ENCODE data around the gene ECI2.

Gene ECI2

GRCh38 chr6:4134841-4135664 lies at the start of gene ECI2:
TSS of gene ECI2 (minus strand) at chr6:4135575. CDS start at chr6:4135560, 15 bp downstream.
- peak; percentile 47 for DNase-seq (ENCODE audit: low spot score)

- no peak for DNase-seq (ENCODE audit: low spot score)
These were observed 45.4 kb upstream of the ECI2 start for GRCh38 chr6:4180652-4181255.

GRCh38 chr6:4179960-4180651 lies 44.7 kb upstream of the ECI2 start:
- no peak for DNase-seq (ENCODE audit: low spot score)

GRCh38 chr6:4178737-4179333 lies 43.5 kb upstream of the ECI2 start:
- no peak for DNase-seq (ENCODE audit: low spot score)

GRCh38 chr6:4176907-4177306 lies 41.5 kb upstream of the ECI2 start:
- no peak for DNase-seq (ENCODE audit: low spot score)

GRCh38 chr6:4174042-4174441 lies 38.7 kb upstream of the ECI2 start:
- no peak for DNase-seq (ENCODE audit: low spot score)

- no peak for DNase-seq (ENCODE audit: low spot score)
These were observed 37.0 kb upstream of the ECI2 start for GRCh38 chr6:4172368-4172767.

GRCh38 chr6:4170297-4170696 lies 34.9 kb upstream of the ECI2 start:
- no peak for DNase-seq (ENCODE audit: low spot score)

- DNase-seq (ENCODE audit: low spot score) = no peak
These were observed 33.8 kb upstream of the ECI2 start for GRCh38 chr6:4169028-4169789.

- DNase-seq (ENCODE audit: low spot score) = no peak
These were observed 32.5 kb upstream of the ECI2 start for GRCh38 chr6:4167833-4168232.

GRCh38 chr6:4167123-4167522 lies 31.7 kb upstream of the ECI2 start:
- no peak for DNase-seq (ENCODE audit: low spot score)

GRCh38 chr6:4164456-4164855 lies 29.1 kb upstream of the ECI2 start:
- DNase-seq (ENCODE audit: low spot score) = no peak

- no peak for DNase-seq (ENCODE audit: low spot score)
These were observed 28.7 kb upstream of the ECI2 start for GRCh38 chr6:4164117-4164442.

- no peak for DNase-seq (ENCODE audit: low spot score)
These were observed 28.2 kb upstream of the ECI2 start for GRCh38 chr6:4163408-4164116.

GRCh38 chr6:4162370-4162769 lies 27.0 kb upstream of the ECI2 start:
- no peak for DNase-seq (ENCODE audit: low spot score)

- no peak for DNase-seq (ENCODE audit: low spot score)
These were observed 24.1 kb upstream of the ECI2 start for GRCh38 chr6:4159491-4159890.

GRCh38 chr6:4157506-4157905 lies 22.1 kb upstream of the ECI2 start:
- no peak for DNase-seq (ENCODE audit: low spot score)

GRCh38 chr6:4155848-4156466 lies 20.6 kb upstream of the ECI2 start:
- peak; percentile 89 for DNase-seq (ENCODE audit: low spot score)

GRCh38 chr6:4153514-4153985 lies 18.2 kb upstream of the ECI2 start:
- no peak for DNase-seq (ENCODE audit: low spot score)

GRCh38 chr6:4145083-4145482 lies 9.7 kb upstream of the ECI2 start:
- DNase-seq (ENCODE audit: low spot score) = no peak

GRCh38 chr6:4139272-4139671 lies 3.9 kb upstream of the ECI2 start:
- no peak for DNase-seq (ENCODE audit: low spot score)

Data from activated CD4-positive, alpha-beta T cell treated with anti-CD3 and anti-CD28 coated beads, Interleukin-2, Interleukin-4, amounts not matched to agents 100 ng/mL and 50 ng/mL, durations not matched to agents 16 hours and 8 hours (primary cell).